GM18508 (cell line): ENCODE data around the gene PAX8.

Source experiments
- ATAC-seq: cut with Tn5 transposase; IDR thresholded peaks from one replicate; pipeline ENCODE4 v1.9.1; 2021; ENCODE audit warnings: moderate number of reproducible peaks; ENCODE audit not compliant: insufficient read depth, unreplicated experiment

PAX8 gene

DNA sequence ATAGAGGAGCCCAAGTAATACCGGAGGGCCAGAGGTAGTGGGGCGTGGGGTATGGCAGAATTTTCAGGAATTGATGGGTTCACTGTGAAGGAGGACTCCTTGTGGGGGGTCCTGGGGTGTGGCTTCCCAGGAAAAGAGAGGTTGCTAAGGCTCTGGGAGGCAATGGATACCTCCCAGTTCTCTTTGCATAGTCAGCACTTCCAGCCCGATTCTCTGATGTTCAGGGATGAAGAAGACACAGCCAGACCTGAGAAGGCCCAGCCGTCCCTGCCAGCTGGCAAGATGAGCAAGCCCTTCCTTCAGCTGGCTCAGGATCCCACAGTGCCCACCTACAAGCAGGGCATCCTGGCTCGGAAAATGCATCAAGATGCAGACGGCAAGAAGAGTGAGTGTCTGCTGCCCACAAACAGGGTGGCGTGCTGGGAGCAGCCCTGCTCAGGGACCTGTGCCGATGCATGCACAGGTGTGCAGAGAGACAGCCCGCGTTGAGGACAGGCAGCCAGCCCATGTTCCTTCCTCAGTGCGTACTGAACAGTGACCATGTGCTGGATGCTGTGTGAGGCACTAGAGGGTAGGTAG is 82.7 kb downstream of the PAX8 start:
- no peak for ATAC-seq

DNA sequence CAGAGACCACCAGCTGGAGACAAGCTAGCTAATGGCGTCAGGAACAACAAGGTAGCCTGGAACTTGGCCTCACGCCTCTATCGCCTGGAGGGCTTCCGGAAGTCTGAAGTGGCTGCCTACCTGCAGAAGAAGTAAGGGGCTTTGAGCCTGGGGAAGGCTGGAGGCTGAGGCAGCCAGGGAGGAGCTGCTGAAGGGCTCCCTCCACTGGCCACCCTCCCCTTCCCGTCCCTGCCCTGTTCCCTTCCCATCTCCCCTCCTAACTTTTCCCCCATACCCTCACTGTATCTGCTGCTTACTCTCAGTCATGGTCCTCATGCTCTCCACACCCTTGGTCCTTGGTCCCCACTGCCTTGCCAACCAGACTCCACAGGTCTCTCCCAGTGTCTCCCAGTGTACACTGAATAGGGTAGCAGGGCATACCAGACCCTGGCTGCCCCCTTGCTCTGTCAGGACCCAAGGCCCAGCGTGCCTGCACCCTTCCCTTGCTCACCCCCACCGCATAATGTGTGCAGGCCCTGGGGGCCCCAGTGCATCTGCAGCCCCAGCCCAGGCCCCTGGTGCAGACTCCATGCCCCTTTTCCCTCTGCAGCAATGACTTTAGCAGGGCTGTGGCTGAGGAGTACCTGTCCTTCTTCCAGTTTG is 86.1 kb downstream of the PAX8 start:
- no peak for ATAC-seq

DNA sequence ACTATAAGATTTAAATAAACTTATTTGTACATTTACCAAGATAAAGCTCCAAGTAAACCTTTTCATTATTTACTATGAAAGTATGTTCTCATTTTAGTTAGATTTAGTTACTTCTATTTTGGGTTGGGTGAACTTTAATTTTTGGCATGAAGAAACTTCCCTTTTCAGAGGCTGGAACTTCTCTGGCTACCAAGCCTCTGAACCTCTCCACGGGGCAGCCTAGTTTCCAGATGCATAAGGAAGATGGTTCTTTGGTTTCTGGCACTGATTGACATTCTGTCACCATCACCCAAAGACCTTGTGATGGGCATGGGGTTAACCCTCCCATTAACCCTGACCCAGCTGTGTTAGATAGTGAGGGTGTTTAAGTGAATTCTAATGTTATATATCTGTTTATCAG is 87.8 kb downstream of the PAX8 start:
- ATAC-seq = no peak

DNA sequence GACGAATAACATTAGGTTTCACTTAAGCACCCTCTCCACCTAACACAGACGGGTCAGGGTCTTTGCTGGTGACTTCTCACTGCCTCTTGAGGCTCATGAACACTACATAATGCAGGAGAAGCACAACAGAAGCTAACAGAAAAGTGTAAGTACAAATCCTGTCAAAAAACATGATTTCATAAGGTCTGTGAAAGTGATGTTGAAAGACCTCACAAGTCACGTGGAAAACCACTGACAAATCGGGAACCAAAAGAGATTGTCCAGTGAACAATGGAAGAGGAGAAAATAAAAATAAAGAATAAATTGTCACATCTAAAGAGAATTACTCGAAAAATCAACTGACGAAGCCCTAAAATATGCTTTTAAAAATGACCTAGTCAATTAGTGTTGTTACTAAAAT is 91.0 kb downstream of the PAX8 start:
- ATAC-seq = no peak

DNA sequence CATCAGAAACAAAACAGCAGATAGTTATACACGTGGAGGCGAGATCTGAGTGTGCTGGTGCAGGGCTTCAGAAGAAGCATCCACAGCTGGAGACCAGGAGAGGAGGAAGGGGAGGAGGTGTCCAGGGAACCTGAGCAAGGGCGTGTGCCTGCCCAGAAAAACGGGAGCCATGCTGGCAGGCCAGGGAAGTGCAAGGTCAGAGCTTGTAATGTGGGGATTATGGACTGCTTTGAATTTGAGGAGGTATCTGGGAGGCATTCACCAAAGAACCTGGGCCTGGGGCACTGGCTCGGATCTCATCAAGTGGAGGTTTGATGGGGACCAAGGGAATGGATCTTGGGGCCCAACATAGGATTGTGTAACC is 92.3 kb downstream of the PAX8 start:
- no peak for ATAC-seq

DNA sequence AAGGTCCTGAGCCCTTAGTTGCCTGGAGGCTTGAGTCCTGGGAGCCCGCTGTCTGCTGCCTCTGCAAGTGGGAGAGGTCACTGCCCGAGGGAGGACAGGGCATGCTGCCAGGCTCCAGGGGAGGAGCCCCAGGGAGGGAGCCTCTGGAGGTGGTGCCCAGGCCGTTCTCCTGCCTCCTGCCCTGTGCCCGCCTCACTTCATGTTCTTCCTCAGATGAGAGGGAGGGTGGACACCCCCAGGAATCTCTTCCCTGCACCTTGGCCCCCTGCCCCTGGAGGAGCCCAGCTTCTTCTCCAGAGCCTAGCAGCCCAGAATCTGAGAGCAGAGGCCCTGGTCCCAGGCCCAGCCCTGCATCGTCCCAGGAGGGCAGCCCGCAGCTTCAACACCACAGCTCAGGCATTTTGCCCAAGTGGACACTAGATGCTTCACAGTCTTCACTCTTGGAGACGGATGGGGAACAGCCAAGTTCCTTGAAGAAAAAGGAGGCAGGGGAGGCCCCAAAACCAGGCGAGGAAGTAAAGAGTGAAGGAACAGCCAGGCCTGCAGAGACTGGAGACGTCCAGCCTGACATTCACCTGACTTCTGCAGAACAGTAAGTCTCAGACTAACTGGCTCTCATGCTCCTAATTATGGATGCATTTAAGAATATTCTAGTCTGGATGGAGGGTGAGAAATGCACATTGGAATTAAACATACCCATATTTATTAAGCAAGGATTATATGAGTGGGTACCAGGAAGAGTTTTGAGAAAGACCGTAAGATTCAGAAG is 92.9 kb downstream of the PAX8 start:
- no peak for ATAC-seq

DNA sequence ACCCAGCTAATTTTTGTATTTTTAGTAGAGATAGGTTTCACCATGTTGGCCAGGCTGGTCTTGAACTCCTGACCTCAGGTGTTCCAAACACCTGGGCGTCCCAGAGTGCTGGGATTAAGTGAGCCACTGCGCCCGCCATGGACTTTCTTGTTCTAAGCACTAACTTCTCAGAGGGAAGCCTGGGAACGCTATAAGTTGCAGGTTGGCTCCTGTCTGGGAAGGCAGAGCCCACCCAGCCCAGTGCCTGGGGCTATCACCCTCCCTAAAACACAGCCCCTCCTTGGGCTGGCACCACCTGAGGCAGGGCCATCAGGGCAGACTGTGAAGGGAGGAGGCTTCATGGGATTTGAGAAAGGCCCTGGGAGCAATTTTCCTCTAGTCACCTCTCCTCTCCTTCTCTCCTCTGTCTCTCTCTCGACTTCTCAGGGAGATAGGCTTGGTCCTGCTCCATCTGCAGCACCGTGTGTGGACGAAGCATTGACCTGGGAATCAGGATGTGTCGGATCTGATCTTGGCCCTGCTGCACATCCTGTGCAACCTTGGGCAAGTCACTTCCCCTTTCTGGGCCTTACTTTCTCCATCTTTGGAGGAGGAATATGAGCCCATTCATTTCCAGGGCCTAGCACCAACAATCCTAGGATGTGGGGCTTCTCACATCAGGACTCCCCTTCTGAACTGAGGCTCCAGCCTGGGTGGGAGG is 94.0 kb downstream of the PAX8 start:
- no peak for ATAC-seq

DNA sequence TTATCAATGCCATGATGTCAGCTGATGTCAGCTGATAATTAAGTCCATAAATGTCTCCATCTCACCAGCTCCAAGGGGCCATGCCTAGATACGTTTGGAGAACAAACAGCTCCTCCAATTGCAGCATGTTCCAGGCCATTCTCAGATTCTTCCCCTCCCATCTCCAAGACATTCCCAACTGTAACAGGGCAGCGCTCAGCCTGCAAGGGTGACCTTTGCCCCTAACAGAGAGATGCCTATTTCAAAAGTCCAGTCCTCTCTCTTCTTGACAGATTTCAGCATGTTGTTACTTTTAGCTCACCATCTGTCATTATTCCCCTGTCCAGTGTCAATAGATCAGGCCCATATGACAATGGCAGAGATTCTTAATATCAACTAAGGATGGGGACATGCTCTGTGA is 95.0 kb downstream of the PAX8 start:
- ATAC-seq = no peak

DNA sequence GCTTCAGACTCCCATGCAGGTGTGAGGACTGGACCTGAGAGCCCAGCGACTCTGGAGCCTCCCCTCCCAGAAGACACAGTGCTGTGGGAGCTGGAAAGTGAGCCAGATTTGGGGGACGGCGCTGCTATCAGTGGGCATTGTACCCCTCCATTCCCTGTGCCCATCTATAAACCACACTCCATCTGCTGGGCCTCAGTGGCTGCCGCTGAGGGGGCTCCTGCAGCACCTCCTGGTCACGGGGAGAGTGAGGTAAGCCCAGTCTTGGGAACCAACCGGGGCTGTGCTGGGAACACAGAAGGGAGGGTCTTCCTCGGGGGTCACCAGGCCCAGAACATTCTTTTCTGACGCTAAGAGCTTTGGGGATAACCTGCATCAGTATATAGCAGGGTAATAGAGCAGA is 95.5 kb downstream of the PAX8 start:
- ATAC-seq = no peak

DNA sequence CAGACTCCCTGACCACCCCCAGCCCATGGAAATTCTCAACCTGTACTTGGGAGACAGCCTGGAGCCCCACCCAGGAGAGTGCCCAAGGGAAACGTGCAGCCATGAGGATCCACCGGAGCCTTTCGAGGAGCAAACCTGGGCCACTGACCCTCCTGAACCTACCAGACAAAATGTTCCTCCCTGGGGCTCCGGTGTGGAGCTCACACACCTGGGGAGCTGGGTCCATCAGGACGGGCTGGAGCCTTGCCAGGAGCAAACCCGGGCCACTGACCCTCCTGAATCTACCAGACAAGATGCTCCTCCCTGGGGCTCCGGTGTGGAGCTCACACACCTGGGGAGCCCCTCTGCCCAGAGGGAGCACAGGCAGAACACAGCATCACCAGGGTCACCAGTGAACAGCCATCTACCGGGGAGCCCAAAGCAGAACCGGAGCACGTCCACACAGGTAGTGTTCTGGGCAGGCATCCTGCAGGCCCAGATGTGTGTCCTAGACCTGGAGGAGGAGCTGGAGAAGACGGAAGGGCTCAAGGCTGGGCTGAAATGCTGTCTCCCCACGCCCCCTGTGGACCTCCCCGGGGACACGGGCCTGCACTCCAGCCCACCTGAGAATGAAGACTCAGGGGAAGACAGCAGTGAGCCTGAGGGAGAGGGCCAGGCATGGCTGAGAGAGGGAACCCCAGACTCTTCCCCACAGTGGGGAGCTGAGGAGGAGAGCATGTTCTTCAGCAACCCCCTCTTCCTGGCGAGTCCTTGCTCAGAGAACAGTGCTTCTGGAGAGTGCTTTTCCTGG is 96.1 kb downstream of the PAX8 start:
- ATAC-seq = no peak

DNA sequence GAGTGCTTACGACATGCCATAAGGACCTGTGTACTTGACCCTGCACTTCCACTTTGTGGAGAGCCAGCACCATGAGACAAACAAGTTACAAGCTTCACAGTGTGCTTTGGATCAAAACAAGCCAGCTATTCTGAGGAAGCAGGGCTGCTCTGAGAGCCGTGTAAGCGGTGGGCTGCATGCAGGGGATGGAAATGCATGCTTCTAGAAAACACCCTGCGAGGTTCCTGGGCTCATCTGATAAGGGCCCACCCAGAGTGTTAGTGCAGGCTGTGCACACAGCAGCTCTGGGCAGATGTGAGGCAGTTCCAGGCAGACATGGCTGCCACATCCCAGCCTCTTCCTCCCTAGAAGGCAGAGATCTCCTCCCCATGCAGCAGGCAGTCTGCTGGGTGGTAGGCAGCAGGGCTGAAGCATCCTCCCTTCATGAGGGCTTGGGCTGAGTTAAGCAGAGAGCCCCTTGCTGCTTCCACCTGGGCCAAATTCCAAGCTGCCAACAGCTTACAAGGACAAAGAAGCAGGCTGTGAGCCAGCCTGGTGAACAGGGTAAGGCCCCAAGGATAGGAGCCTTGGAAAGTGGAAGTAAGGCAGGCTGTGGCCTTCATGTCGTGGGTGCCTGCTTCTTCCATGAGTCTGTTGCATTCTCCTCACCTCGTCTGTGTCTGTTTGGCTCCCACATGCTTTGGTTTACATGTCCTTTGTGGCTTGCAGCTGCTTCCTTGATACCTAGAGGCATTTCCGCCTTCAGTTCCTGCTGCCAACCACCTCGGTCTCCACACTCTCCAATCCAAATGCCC is 97.3 kb downstream of the PAX8 start:
- ATAC-seq = no peak

DNA sequence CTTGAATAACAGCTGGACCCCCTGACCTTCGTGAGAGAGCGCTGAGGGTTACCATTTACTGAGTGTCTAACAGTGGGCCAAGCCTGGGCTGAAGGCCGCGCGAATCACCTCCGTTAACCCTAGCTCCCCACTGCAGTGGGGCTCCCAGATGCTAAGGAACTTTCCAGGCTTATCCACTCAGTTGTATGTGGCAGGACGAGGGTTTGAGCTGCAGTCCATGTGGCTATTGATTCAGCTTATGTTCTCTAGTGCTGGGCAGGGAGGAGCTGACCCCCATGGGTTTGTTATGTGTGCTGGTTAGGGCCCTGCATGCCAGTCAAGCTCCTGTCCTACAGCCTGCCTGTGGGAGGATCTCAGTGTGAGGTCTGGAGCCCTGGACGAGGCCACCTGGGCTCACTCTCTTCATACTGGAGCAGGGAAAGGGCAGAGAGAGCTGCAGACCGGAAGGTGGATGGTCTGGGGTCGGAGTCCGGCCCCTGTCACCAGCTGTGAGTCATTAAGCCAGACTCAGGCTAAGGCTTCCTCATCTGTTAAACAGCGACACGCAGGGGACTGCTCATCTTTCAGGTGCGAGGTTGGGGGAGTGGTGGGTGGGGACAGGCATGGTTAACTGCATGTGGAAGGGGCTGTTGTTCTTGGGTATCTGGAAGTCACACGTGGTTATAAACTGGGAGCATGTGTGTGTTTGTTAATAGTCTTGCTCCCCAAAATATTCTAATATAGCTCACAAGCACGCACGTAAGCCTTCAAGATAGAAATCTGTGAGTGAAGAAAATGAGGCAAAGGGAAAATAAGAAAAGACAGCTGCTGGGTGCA is 98.4 kb downstream of the PAX8 start:
- ATAC-seq = no peak

DNA sequence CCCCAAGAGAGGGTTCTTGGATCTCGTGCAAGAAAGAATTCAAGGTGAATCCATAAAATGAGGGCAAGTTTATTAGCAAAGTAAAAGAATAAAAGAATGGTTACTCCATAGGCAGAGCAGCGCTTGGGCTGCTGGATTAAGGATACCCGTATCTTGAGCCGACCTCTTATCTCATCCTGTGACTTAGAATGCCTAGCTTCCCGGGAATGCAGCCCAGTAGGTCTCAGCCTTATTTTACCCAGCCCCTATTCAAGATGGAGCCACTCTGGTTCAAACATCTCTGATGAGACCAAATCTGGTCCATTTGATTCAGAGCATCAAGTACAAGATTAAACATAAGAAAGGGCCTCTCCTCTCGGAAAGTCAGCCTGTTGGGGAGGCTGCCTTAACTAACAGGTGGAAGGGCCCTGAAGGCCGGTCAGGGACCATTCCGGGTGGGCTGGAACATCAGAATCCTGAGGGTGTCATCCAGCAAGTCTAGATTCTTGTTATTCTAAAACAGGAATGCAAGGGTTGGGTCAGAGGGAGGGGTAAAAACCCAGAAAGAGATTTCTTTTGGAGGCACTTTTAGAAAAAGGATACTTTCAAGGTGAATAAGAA is 99.2 kb downstream of the PAX8 start:
- no peak for ATAC-seq

DNA sequence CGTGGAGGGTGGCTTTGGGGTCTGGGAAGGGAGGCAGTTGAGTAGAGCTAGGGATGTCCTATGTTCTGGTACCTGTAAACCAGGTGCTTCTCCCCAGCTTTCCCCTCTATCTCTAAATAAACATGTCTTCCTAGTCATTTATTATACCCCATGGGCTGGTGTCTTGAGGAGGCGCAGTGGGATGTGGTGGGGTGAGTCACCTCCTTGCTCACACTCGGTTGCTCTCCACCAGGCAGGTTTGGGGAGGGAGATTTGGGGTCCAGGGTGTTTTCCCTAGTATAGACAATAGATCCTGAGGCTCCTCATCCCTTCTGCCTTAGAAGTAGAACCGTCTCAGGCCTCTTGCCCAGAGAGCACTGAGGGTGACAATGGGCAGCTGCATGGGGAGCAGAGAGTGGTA is 99.8 kb downstream of the PAX8 start:
- ATAC-seq = no peak

DNA sequence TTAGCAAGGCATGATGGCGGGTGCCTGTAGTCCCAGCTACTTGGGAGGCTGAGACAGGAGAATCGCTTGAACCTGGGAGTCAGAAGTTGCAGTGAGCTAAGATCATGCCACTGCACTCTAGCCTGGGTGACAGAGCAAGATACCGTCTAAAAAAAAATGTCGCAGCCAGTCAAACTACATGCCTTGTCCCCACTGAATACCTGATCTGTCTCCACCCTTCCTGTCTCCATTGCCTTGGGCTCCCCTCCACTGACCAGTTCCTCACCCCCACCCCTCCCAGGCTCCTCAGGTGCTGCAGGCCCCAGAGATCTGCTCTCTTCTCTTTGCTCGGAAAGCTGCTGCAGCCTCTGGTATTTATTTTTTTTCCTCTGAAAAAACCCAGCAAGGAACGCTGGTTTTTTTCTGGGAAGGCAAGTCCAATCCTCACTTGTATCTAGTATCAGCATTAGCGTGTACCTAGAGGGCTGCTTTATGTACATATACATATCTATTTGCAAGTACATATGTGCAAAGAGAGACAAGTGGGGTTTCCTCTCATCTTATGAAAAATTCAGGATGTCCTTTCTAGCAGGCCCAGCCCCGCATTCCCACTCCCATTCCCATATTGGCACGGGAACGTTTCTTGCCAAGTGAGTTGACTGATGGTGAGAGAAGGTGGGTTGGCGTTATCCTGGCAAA is 100.5 kb downstream of the PAX8 start:
- no peak for ATAC-seq

DNA sequence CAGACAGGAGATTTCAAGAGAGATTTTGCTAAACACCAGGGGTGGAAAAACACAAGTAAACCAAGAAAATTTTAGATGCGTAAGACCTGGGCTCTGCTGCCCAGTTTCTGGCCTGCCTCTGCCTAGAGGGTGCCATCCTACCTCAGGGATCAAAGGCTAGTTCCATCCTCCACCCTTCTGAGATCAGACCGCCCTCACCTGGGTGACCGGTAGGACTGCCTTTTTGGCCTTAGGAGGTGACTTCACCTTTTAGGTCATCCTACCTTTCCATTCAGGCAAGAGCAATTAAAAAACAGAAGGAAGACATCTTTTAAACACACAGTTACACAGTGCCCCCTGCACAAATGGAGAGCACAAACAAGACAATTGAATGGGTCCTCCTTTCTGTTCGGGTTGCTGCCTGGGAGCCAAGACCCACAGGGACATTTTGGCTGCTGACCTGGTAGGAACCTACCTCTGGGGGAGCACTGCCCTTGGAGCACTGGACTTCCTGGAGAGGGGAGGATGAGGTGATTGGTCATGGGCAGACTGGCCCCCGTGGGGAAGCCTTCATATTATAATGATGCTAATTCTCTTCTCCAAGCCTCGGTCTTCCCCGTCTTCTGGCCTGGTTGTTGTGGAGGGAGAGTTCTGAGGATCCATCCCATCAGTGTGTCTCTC is 101.9 kb downstream of the PAX8 start:
- ATAC-seq = no peak
